K562 (cell line): ENCODE data around the gene MLIP. TPM values are rescaled to one million over a fixed set of nuclear protein-coding genes. Genes with fewer than 3 reads are reported as not detected.

Source experiments
- ATAC-seq: fragments of 200-7000 bp; cut with Tn5 transposase; 3 replicates; pipeline ENCODE4 v1.9.1; 2020; ENCODE audit warnings: moderate library complexity
- BruUV-seq: library from RNA; stranded (reverse); fragments of 400-500 nt; replicated peaks from 2 replicates; lab custom pipeline; 2021; lab: Mats Ljungman, UMichigan
- CTCF ChIA-PET: fragments of 300-600 bp; formaldehyde crosslinking; extraction: SDS; loops from one replicate; lab custom pipeline; 2021; ENCODE audit warnings: low intra/inter-chr PET ratio; lab: Yijun Ruan, JAX
- POLR2A ChIA-PET: fragments of 300-600, 350-650 bp; sonication (Branson Sonifier 250); formaldehyde crosslinking; extraction: SDS; loops from one replicate; lab custom pipeline; 2021; ENCODE audit warnings: antibody characterized with exemption, inconsistent platforms; lab: Yijun Ruan, JAX
- DNase-seq, 4 experiments: peaks; one replicate each; pipeline versions ENCODE4 v3.0.0 to v3.0.0-alpha.2; 2011 to 2018; ENCODE audit warnings: low spot score in 3 of 4, mixed read lengths in 3 of 4; ENCODE audit errors: extremely low read depth in 1 of 4
- FAIRE-seq: peaks from 2 replicates; lab custom pipeline; 2011; peaks lifted over from hg19 to GRCh38; lab: Jason Lieb, UNC
- H2AFZ ChIP-seq: 2 replicates; pipeline ENCODE4 v1.6.0; 2011; ENCODE audit warnings: low read depth, low read length, control low read depth, inconsistent platforms
- H3K27ac ChIP-seq: fragments of 200-600 bp; 3 replicates; pipeline ENCODE4 v1.8.0; 2011; ENCODE audit warnings: low read depth, mild to moderate bottlenecking, control low read depth, inconsistent platforms, low read length, moderate library complexity, mixed read lengths; ENCODE audit errors: extremely low read depth
- H3K27me3 ChIP-seq, 2 experiments: fragments of 300-600 bp in 1 of 2; 2 replicates in 1 of 2; 3 replicates in 1 of 2; pipeline versions ENCODE4 v1.6.0 to v1.8.0; 2011; ENCODE audit warnings: inconsistent platforms in 2 of 2, low read length in 2 of 2, mild to moderate bottlenecking in 1 of 2, mixed read lengths in 1 of 2, moderate library complexity in 1 of 2; ENCODE audit not compliant: control insufficient read depth in 2 of 2, insufficient read depth in 2 of 2
- H3K36me3 ChIP-seq: fragments of 300-600 bp; 3 replicates; pipeline ENCODE4 v1.8.0; 2011; ENCODE audit warnings: mild to moderate bottlenecking, low read length, inconsistent platforms; ENCODE audit not compliant: control insufficient read depth, insufficient read depth
- H3K4me1 ChIP-seq, 2 experiments: fragments of 200-600 bp in 1 of 2; replicated peaks in 1 of 2; 2 replicates in 1 of 2; 3 replicates in 1 of 2; pipeline versions ENCODE4 v1.5.1 to v1.8.0; 2011; ENCODE audit warnings: inconsistent platforms in 2 of 2, low read length in 2 of 2, mild to moderate bottlenecking in 1 of 2, mixed read lengths in 1 of 2, moderate library complexity in 1 of 2; ENCODE audit not compliant: control insufficient read depth in 2 of 2, insufficient read depth in 2 of 2
- H3K4me2 ChIP-seq: 2 replicates; pipeline ENCODE4 v1.6.1; 2011; ENCODE audit warnings: low read length, control low read depth, inconsistent platforms, mixed read lengths; ENCODE audit not compliant: insufficient read depth
- H3K4me3 ChIP-seq: fragments of 200-600 bp; sonication (generic), shearing (Covaris generic); 2 replicates; pipeline ENCODE4 v1.5.1; 2016; ENCODE audit warnings: control low read depth, inconsistent platforms
- H3K79me2 ChIP-seq: fragments of 200-600 bp; 3 replicates; pipeline ENCODE4 v1.8.0; 2011; ENCODE audit warnings: low read length, inconsistent platforms; ENCODE audit not compliant: control insufficient read depth, insufficient read depth
- H3K9ac ChIP-seq, 2 experiments: 2 replicates each; pipeline versions ENCODE4 v1.6.0 to v1.6.1; 2011; ENCODE audit warnings: low read depth in 2 of 2, low read length in 2 of 2, control low read depth in 1 of 2, inconsistent platforms in 1 of 2, mild to moderate bottlenecking in 1 of 2, mixed read lengths in 1 of 2; ENCODE audit not compliant: insufficient read depth in 1 of 2
- H3K9me1 ChIP-seq: one replicate; pipeline ENCODE4 v1.6.0; 2011; ENCODE audit warnings: inconsistent platforms, mild to moderate bottlenecking, low read length, moderate library complexity; ENCODE audit not compliant: control insufficient read depth, insufficient read depth
- H3K9me3 ChIP-seq: replicated peaks from 2 replicates; pipeline ENCODE4 v1.5.1; 2011; ENCODE audit warnings: low read depth, low read length, inconsistent platforms; ENCODE audit not compliant: control insufficient read depth, insufficient read depth
- H4K20me1 ChIP-seq: replicated peaks from 2 replicates; pipeline ENCODE4 v1.6.1; 2011; ENCODE audit warnings: low read length, inconsistent platforms, mixed read lengths; ENCODE audit not compliant: control insufficient read depth, insufficient read depth
- BCOR ChIP-seq: fragments of 450-650 bp; IDR thresholded peaks from 2 replicates; pipeline ENCODE4 v1.6.1; 2016
- GABPB1 ChIP-seq: sonication (generic); formaldehyde crosslinking; IDR thresholded peaks from 2 replicates; pipeline ENCODE4 v1.8.0; 2022; ENCODE audit warnings: mild to moderate bottlenecking, missing genetic modification reagents
- NR1H2 ChIP-seq: sonication (generic); formaldehyde crosslinking; IDR thresholded peaks from 2 replicates; pipeline ENCODE4 v1.4.0; 2020; ENCODE audit warnings: mild to moderate bottlenecking, missing genetic modification reagents
- ZNF143 ChIP-seq: sonication (generic); formaldehyde crosslinking; IDR thresholded peaks from 2 replicates; pipeline ENCODE4 v1.9.0; 2022; ENCODE audit warnings: mild to moderate bottlenecking, missing genetic modification reagents
- WGBS: fragments of 100-300 bp; shearing (Covaris generic); methylation state at CpG from one replicate; pipeline ENCODE4 v1.1.6; 2016; ENCODE audit warnings: low coverage, mixed read lengths; ENCODE audit not compliant: insufficient coverage; ENCODE audit errors: missing lambda C conversion rate; 5-methylcytosine and 5-hydroxymethylcytosine counted together
- in situ Hi-C: fragments of 300-500 bp; cut with MboI; formaldehyde crosslinking; loops from 4 replicates; pipeline ENCODE4 v1.15.0; 2018; ENCODE audit warnings: inconsistent platforms, mixed read lengths
- intact Hi-C: fragments of 100-400 bp; cut with micrococcal nuclease; formaldehyde crosslinking; loops from 2 replicates; pipeline ENCODE4 v1.14.2; 2022
- polyA plus RNA-seq, 8 experiments: library from polyadenylated mRNA; depleted of rRNA in 4 of 8; stranded (reverse) in 5 of 8; unstranded in 3 of 8; fragments of >200 nt; fragmentation: Nextera tagmentation in 2 of 8; fragmentation: Illumina TruSeq in 1 of 8; extraction: Ambion mirVana in 2 of 8; extraction: Trizol in 1 of 8; gene quantifications; 2 replicates each; pipeline versions ENCODE4 v1.2.1 to v1.2.3, GENCODE V29; 2011 to 2014; ENCODE audit warnings: inconsistent platforms in 1 of 8, missing spikeins in 1 of 8
- total RNA-seq, 7 experiments: library from RNA; depleted of rRNA in 6 of 7; stranded (reverse); fragments of >200 nt in 6 of 7; fragmentation: Illumina TruSeq in 2 of 7; extraction: Trizol in 2 of 7; gene quantifications; 2 replicates each; pipeline versions ENCODE4 v1.2.1 to v1.2.3, GENCODE V29; 2011 to 2021; ENCODE audit warnings: low replicate concordance in 1 of 7
- TF ChIP-seq, protein P1 (sequence below): sonication (generic); formaldehyde crosslinking; IDR thresholded peaks from 2 replicates; pipeline ENCODE4 v1.8.0; 2022; ENCODE audit warnings: mild to moderate bottlenecking, missing genetic modification reagents
- TF ChIP-seq, protein P2 (sequence below), 2 experiments: fragments of 450-650 bp in 1 of 2; IDR thresholded peaks; 2 replicates each; pipeline ENCODE4 v1.6.1; 2011 to 2017; ENCODE audit warnings: low read depth in 2 of 2, antibody characterized with exemption in 1 of 2, borderline replicate concordance in 1 of 2, low read length in 1 of 2, mild to moderate bottlenecking in 1 of 2, mixed read lengths in 1 of 2; ENCODE audit not compliant: control insufficient read depth in 1 of 2
- TF ChIP-seq, protein P3 (sequence below): fragments of 250-450 bp; sonication (Bioruptor Pico); IDR thresholded peaks from 2 replicates; pipeline ENCODE4 v1.8.0; 2021; ENCODE audit warnings: mild to moderate bottlenecking, moderate library complexity

MLIP gene
- total and polyA plus RNA-seq, 9 of the 15 experiments (the other 6 are each of a cell fraction or from before 2014, with no cell fraction given), result not detected

DNA sequence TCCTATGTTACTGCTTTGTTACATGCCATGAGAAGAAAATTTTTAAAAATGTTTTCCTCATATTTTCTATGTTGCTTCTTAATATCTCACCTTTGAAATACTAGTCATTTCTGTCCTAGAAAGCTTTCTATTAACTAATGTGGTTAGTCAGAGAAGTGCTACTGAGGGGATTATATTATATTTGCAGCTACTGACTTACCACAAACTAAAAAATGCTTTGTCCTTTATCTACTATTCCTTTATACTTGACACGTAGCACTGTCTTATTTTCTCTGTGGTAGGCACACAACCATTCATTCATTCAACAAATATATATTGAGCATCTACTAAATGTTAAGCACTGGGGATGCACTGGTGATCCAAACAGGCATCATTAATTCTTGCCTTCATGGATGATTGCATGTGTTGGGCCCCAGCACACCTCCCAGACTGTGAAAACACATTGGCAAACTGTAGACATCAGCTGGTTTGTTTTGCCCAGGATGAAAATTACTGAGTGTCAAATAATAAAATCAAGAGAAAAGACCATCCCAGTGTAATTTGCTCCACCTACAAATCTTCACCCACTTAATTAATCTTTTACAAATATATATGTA lies 10.7 kb upstream of the MLIP start:
- no peak overlapping the region for H3K9ac ChIP-seq
- FAIRE-seq (no peak), DNase-seq (no peak), ATAC-seq (no peak)
- H3K4me3 ChIP-seq, result no peak overlapping the region
- no peak overlapping the region for H2AFZ ChIP-seq
- H3K27me3 ChIP-seq, result no peaks in the 10 kb centered on the region
- ChIA-PET CTCF (no interaction called here), POLR2A (no interaction called here)
- H3K9me3 ChIP-seq, result no peaks in the 10 kb centered on the region
- TF ChIP-seq GABPB1, result no peak
- TF ChIP-seq, protein P1, sequence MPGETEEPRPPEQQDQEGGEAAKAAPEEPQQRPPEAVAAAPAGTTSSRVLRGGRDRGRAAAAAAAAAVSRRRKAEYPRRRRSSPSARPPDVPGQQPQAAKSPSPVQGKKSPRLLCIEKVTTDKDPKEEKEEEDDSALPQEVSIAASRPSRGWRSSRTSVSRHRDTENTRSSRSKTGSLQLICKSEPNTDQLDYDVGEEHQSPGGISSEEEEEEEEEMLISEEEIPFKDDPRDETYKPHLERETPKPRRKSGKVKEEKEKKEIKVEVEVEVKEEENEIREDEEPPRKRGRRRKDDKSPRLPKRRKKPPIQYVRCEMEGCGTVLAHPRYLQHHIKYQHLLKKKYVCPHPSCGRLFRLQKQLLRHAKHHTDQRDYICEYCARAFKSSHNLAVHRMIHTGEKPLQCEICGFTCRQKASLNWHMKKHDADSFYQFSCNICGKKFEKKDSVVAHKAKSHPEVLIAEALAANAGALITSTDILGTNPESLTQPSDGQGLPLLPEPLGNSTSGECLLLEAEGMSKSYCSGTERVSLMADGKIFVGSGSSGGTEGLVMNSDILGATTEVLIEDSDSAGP (CRISPR knock-in tag), result no peak
- TF ChIP-seq ZNF143 (CRISPR knock-in tag), result no peak
- TF ChIP-seq, protein P2, sequence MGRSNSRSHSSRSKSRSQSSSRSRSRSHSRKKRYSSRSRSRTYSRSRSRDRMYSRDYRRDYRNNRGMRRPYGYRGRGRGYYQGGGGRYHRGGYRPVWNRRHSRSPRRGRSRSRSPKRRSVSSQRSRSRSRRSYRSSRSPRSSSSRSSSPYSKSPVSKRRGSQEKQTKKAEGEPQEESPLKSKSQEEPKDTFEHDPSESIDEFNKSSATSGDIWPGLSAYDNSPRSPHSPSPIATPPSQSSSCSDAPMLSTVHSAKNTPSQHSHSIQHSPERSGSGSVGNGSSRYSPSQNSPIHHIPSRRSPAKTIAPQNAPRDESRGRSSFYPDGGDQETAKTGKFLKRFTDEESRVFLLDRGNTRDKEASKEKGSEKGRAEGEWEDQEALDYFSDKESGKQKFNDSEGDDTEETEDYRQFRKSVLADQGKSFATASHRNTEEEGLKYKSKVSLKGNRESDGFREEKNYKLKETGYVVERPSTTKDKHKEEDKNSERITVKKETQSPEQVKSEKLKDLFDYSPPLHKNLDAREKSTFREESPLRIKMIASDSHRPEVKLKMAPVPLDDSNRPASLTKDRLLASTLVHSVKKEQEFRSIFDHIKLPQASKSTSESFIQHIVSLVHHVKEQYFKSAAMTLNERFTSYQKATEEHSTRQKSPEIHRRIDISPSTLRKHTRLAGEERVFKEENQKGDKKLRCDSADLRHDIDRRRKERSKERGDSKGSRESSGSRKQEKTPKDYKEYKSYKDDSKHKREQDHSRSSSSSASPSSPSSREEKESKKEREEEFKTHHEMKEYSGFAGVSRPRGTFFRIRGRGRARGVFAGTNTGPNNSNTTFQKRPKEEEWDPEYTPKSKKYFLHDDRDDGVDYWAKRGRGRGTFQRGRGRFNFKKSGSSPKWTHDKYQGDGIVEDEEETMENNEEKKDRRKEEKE (IDR thresholded peaks at IDR 0.05; ENCODE audit: borderline replicate concordance in 1 of 2, control insufficient read depth in 1 of 2, low read depth in 2 of 2, low read length in 1 of 2), result no peak
- TF ChIP-seq NR1H2 (CRISPR knock-in tag), result no peak
- TF ChIP-seq BCOR, result no peak
- TF ChIP-seq, protein P3, sequence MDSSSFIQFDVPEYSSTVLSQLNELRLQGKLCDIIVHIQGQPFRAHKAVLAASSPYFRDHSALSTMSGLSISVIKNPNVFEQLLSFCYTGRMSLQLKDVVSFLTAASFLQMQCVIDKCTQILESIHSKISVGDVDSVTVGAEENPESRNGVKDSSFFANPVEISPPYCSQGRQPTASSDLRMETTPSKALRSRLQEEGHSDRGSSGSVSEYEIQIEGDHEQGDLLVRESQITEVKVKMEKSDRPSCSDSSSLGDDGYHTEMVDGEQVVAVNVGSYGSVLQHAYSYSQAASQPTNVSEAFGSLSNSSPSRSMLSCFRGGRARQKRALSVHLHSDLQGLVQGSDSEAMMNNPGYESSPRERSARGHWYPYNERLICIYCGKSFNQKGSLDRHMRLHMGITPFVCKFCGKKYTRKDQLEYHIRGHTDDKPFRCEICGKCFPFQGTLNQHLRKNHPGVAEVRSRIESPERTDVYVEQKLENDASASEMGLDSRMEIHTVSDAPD, result no peak
- 0% methylated on average over 1 of the region's 1 CpG for WGBS
- H3K36me3 ChIP-seq, result no peaks in the 10 kb centered on the region
- intact Hi-C loops (no loop called here), in situ Hi-C loops (no loop called here)
- H3K79me2 ChIP-seq, result no peaks in the 10 kb centered on the region
- no peaks in the 10 kb centered on the region for H4K20me1 ChIP-seq
- no peak overlapping the region for H3K4me2 ChIP-seq
- no peaks in the 10 kb centered on the region for H3K4me1 ChIP-seq
- no peak overlapping the region for H3K27ac ChIP-seq
- no peaks in the 10 kb centered on the region for H3K9me1 ChIP-seq
- BruUV-seq, result no TSS peak
